IMR-90 (cell line): ENCODE data around the gene PXYLP1.

Experiments used
- CTCF ChIP-seq: conservative IDR thresholded peaks from 2 replicates; pipeline ENCODE4 v1.5.1; 2012; ENCODE audit warnings: mild to moderate bottlenecking, low read depth, low read length, improper control_type of control experiment
- MAFK ChIP-seq: IDR thresholded peaks from 2 replicates; pipeline ENCODE4 v1.6.1; 2012; ENCODE audit warnings: low read depth, low read length, improper control_type of control experiment
- MAZ ChIP-seq: IDR thresholded peaks from 2 replicates; pipeline ENCODE4 v1.6.1; 2012; ENCODE audit warnings: low read depth, mild to moderate bottlenecking, low read length, improper control_type of control experiment, moderate library complexity, borderline replicate concordance
- MXI1 ChIP-seq: IDR thresholded peaks from 2 replicates; pipeline ENCODE4 v1.6.1; 2012; ENCODE audit warnings: low read depth, mild to moderate bottlenecking, low read length, moderate library complexity, borderline replicate concordance
- POLR2A ChIP-seq: IDR thresholded peaks from 2 replicates; pipeline ENCODE4 v1.6.1; 2012; ENCODE audit warnings: mild to moderate bottlenecking, low read depth, low read length
- RFX5 ChIP-seq: IDR thresholded peaks from 2 replicates; pipeline ENCODE4 v1.8.0; 2012; ENCODE audit warnings: low read depth, mild to moderate bottlenecking, low read length, moderate library complexity

- no peak for TF ChIP-seq RFX5
- TF ChIP-seq CTCF = no peak
- no peak for TF ChIP-seq MAZ
- TF ChIP-seq POLR2A = no peak
- TF ChIP-seq MAFK = no peak
- no peak for TF ChIP-seq MXI1
Observed at GRCh38 chr3:141306276-141306675, 74.7 kb downstream of the PXYLP1 start.
